Subcutaneous abdominal adipose tissue (tissue), 5 donors: ENCODE data around the gene CTIF.

Experiments
- H3K27ac ChIP-seq: one replicate; pipeline ENCODE4 v1.7.0; 2013; ENCODE audit warnings: low read depth, mild to moderate bottlenecking, inconsistent platforms, low read length, moderate library complexity
- H3K27me3 ChIP-seq, 5 donors: one replicate each; pipeline ENCODE4 v1.7.0; 2013; ENCODE audit warnings: low read length in 5 of 5, inconsistent platforms in 1 of 5; ENCODE audit not compliant: control insufficient read depth in 5 of 5, insufficient read depth in 4 of 5
- H3K36me3 ChIP-seq, 5 donors: one replicate each; pipeline ENCODE4 v1.7.0; 2013; ENCODE audit warnings: low read length in 5 of 5; ENCODE audit not compliant: control insufficient read depth in 5 of 5, insufficient read depth in 5 of 5
- H3K4me1 ChIP-seq, 5 donors: one replicate each; pipeline ENCODE4 v1.7.0; 2013; ENCODE audit warnings: low read length in 5 of 5, mild to moderate bottlenecking in 3 of 5, moderate library complexity in 1 of 5; ENCODE audit not compliant: control insufficient read depth in 5 of 5, insufficient read depth in 5 of 5
- H3K4me3 ChIP-seq, 5 donors: one replicate each; pipeline ENCODE4 v1.7.0; 2013; ENCODE audit warnings: low read length in 5 of 5, low read depth in 1 of 5
- H3K9ac ChIP-seq, 5 donors: one replicate each; pipeline ENCODE4 v1.7.0; 2013; ENCODE audit warnings: low read length in 5 of 5, mild to moderate bottlenecking in 4 of 5, moderate library complexity in 3 of 5
- H3K9me3 ChIP-seq, 5 donors: one replicate each; pipeline ENCODE4 v1.7.0; 2013; ENCODE audit warnings: low read length in 5 of 5; ENCODE audit not compliant: control insufficient read depth in 5 of 5
- donor health status: healthy.
- donor health status: healthy.
- donor health status: healthy.
- donor health status: healthy.
- donor health status: healthy.

Gene CTIF

GRCh38 chr18:48622911-48623431 is 84.1 kb downstream of the CTIF start:
- Histone ChIP-seq H3K27me3 (no peaks in the 10 kb centered on the region), H3K27ac (peak overlapping the region; percentile 41), H3K9me3 (no peaks in the 10 kb centered on the region), H3K4me3 (no peak overlapping the region), H3K4me1 (peaks cover 0 to 11% (median 8%) of the 10 kb centered on the region in 5 donors), H3K9ac (no peak overlapping the region), H3K36me3 (peaks cover 0 to 53% (median 45%) of the 10 kb centered on the region in 5 donors)

- Histone ChIP-seq H3K27ac (peak overlapping the region; percentile 41), H3K4me1 (peaks cover 0 to 7% (median 7%) of the 10 kb centered on the region in 5 donors), H3K9ac (no peak overlapping the region), H3K27me3 (no peaks in the 10 kb centered on the region), H3K36me3 (peaks cover 0 to 57% (median 50%) of the 10 kb centered on the region in 5 donors), H3K9me3 (no peaks in the 10 kb centered on the region), H3K4me3 (no peak overlapping the region)
Measured at GRCh38 chr18:48623468-48624235, 84.8 kb downstream of the CTIF start.

GRCh38 chr18:48624856-48625255 is 86.0 kb downstream of the CTIF start:
- H3K9ac ChIP-seq: no peak overlapping the region
- peak overlapping the region; percentile 41 for H3K27ac ChIP-seq
- peaks cover 0 to 54% (median 46%) of the 10 kb centered on the region in 5 donors for H3K36me3 ChIP-seq
- H3K9me3 ChIP-seq: no peaks in the 10 kb centered on the region
- no peaks in the 10 kb centered on the region for H3K27me3 ChIP-seq
- no peak overlapping the region for H3K4me3 ChIP-seq
- peaks cover 0 to 8% (median 7%) of the 10 kb centered on the region in 5 donors for H3K4me1 ChIP-seq

- Histone ChIP-seq H3K27ac (no peak overlapping the region), H3K36me3 (peaks cover 0 to 40% (median 33%) of the 10 kb centered on the region in 5 donors), H3K4me1 (peaks cover 0 to 11% (median 7%) of the 10 kb centered on the region in 5 donors), H3K27me3 (no peaks in the 10 kb centered on the region), H3K4me3 (no peak overlapping the region), H3K9ac (no peak overlapping the region), H3K9me3 (no peaks in the 10 kb centered on the region)
Measured at GRCh38 chr18:48627216-48627615, 88.4 kb downstream of the CTIF start.

GRCh38 chr18:48629730-48630324 is 91.0 kb downstream of the CTIF start:
- Histone ChIP-seq H3K27me3 (no peaks in the 10 kb centered on the region), H3K27ac (peak overlapping the region; percentile 14), H3K9me3 (no peaks in the 10 kb centered on the region), H3K9ac (no peak overlapping the region), H3K36me3 (peaks cover 3 to 45% (median 38%) of the 10 kb centered on the region in 5 donors), H3K4me3 (no peak overlapping the region), H3K4me1 (peaks cover 0 to 7% (median 0%) of the 10 kb centered on the region in 5 donors)

GRCh38 chr18:48631851-48632250 is 93.0 kb downstream of the CTIF start:
- Histone ChIP-seq H3K4me1 (peaks cover 0 to 11% (median 3%) of the 10 kb centered on the region in 5 donors), H3K27me3 (no peaks in the 10 kb centered on the region), H3K4me3 (no peak overlapping the region), H3K27ac (no peak overlapping the region), H3K36me3 (peaks cover 3 to 44% (median 40%) of the 10 kb centered on the region in 5 donors), H3K9ac (no peak overlapping the region), H3K9me3 (no peaks in the 10 kb centered on the region)

GRCh38 chr18:48632676-48633257 is 93.9 kb downstream of the CTIF start:
- H3K4me1 ChIP-seq: peaks cover 0 to 11% (median 3%) of the 10 kb centered on the region in 5 donors
- H3K9me3 ChIP-seq: no peaks in the 10 kb centered on the region
- no peak overlapping the region for H3K27ac ChIP-seq
- H3K36me3 ChIP-seq: peaks cover 3 to 50% (median 46%) of the 10 kb centered on the region in 5 donors
- H3K4me3 ChIP-seq: no peak overlapping the region
- no peak overlapping the region for H3K9ac ChIP-seq
- H3K27me3 ChIP-seq: no peaks in the 10 kb centered on the region

- Histone ChIP-seq H3K36me3 (peaks cover 3 to 56% (median 53%) of the 10 kb centered on the region in 5 donors), H3K9ac (no peak overlapping the region), H3K27me3 (no peaks in the 10 kb centered on the region), H3K4me3 (no peak overlapping the region), H3K27ac (no peak overlapping the region), H3K9me3 (no peaks in the 10 kb centered on the region), H3K4me1 (peaks cover 0 to 11% (median 3%) of the 10 kb centered on the region in 5 donors)
Measured at GRCh38 chr18:48634491-48634890, 95.7 kb downstream of the CTIF start.

- H3K36me3 ChIP-seq: peaks cover 3 to 58% (median 56%) of the 10 kb centered on the region in 5 donors
- no peak overlapping the region for H3K27ac ChIP-seq
- H3K9me3 ChIP-seq: no peaks in the 10 kb centered on the region
- no peak overlapping the region for H3K9ac ChIP-seq
- H3K27me3 ChIP-seq: no peaks in the 10 kb centered on the region
- H3K4me1 ChIP-seq: peaks cover 0 to 7% (median 3%) of the 10 kb centered on the region in 5 donors
- no peak overlapping the region for H3K4me3 ChIP-seq
Measured at GRCh38 chr18:48634975-48635374, 96.1 kb downstream of the CTIF start.

GRCh38 chr18:48635806-48636205 is 97.0 kb downstream of the CTIF start:
- Histone ChIP-seq H3K27me3 (no peaks in the 10 kb centered on the region), H3K4me1 (peaks cover 0 to 5% (median 3%) of the 10 kb centered on the region in 5 donors), H3K9me3 (no peaks in the 10 kb centered on the region), H3K9ac (no peak overlapping the region), H3K4me3 (no peak overlapping the region), H3K36me3 (peaks cover 3 to 64% (median 63%) of the 10 kb centered on the region in 5 donors), H3K27ac (no peak overlapping the region)
